DMS79 treated with DMSO at 0.1 percent for 48 hours (cell line): ENCODE data around the gene INSC.

Experiments
- DNase-seq: peaks from one replicate; lab custom pipeline; 2025; lab: John Stamatoyannopoulos, UW

INSC gene

DNA sequence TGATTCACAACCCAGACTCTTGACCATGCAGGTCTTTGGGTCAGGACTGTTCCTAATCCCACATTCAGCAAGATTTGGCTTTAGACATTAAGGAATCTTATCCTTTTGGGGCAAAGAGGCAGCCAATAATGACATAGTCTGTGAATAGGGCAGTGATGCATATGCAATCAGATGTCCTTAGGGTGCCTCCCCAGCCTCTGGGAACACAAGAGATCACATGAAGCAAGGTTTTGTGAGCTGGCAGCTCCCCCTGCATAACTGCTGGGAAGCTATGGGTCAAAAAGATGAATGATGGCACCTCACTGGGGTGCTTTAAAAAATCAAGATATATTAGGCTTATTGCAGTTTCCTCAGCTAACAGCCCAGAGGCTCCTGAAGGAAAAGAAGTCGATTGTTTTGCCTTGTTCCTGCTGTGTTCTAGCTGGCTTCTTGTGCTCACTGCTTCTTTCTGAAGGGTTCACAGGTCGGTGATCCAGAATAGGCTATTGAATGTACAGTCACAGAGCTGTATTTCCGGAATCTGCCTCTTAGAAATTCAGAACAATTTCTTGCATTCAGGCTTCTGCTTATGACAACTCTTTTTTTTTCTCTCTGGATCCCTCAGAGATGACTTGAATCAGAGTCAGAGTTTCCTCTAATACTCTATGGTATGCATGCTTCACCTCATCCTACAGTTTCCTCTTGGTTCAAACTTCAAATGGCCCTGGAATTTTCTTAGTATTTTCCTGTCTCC is 31.7 kb downstream of the INSC start:
- DNase-seq = no peak

DNA sequence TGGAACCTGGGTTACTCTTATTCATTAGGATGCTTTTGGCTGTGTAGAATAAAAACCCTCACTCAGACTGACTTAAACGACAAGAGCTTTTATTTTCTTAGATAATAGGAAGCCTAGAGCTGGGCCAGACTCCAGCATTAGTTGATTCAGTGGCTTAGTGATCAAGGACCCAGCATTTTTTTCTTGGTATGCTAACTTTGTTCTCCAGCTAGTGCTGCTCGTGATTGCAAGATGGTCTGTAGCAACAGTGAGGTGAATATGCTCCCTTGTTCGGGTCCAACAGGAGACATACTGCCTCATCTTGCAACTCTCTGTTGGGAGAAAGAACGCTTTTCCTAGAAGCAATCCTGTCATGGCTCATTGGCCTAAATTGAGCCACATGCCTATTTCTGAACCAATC is 33.4 kb downstream of the INSC start:
- no peak for DNase-seq

DNA sequence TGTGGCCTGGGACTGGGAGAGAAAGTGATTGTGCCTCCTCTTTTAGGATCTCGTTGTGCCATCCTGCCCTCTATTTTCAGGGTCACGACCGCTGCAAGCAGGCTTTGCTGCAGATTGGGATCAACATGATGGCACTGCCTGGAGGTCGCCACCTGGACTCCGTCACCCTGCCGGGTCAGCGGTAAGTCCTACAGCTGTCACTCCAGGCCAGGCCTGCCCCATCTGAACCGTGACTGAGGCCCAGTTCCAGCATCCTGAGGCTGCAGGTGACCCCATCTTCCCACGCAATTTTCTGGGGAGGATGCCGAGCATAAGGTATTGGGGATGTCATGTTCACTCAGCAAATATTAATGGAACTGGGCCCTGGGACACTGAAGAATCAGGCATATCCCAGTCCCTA is 34.3 kb downstream of the INSC start:
- no peak for DNase-seq

DNA sequence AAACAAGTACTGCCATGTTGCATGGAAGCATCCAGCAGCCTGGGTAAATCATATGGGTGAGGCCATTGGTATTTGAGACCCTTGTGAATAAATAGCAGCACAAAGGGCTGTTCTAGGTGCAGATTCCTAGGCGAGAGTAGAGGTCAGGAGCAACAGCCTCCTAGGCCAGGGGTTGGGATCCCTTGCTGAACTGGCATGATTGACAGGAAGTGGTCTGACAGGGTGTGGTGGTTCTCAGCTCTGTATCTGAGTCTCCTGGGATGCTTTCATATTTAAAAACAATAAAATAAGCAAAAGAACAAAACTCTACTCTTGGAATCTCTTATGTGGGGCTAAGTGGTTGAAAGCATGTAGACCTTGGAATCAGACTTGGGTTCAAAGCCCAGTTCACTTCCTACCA is 35.8 kb downstream of the INSC start:
- DNase-seq = no peak

DNA sequence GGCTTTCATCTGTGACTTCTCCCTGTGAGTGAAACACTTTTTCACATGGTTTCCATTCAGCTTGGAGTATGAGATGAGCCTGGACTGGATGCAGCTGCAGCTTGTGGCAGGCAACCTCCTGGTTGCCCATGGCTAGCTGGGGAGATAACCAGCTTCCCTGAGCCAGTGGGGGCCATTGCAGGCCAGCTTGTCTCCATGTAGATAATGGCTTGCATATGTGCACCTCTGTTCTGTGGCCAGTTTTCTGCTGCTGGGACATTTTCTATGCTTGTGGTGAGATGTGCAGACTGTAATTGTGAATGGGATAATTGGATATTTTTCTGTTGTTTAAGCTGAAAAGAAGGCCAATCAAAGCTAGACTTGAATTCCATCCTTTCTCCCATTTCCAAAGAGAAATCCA is 38.5 kb downstream of the INSC start:
- no peak for DNase-seq

DNA sequence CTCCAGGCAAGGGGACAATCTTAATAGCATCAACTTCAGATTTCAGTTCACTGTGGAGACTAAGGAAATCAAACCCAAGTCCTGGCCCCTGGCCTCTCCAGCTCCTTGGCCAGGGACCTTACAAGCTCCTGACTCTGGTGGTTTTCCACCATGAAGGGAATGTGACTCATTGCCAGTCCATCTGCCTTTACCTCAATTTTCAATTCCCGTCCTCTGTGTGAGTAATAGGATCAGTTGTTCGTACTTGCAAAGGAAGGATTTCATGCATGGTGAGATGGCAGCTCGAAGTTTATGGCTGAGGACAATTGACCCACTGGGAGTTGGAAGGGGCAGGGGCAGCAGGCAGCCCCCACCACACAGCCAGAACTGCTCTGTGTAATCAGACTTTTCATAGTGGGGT is 42.5 kb downstream of the INSC start:
- no peak for DNase-seq

DNA sequence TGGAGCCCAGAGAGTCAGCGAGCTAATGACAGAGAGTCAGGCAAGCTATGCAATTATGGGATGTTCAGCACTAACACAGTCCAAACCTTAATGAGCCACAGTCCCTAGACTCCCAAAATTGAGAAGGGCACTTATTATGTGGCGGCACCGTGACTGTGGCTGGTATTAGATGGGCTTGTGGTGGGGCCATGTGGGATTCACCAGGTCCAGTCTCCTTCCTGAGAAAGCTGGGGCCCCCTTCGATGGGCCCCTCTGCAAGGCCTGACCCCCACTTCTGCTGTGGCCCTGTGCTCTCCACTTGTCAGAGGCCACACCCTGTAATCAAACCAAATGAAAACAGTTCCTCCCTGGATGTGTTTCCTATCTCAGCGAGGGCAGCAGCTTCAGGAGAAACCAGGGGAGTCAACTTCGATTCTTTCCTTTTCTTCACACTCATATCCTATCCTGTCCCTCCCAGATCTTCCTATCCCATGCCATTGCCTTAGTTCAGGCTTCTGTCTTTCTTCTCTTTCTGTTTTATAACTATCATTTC is 42.9 kb downstream of the INSC start:
- no peak for DNase-seq

DNA sequence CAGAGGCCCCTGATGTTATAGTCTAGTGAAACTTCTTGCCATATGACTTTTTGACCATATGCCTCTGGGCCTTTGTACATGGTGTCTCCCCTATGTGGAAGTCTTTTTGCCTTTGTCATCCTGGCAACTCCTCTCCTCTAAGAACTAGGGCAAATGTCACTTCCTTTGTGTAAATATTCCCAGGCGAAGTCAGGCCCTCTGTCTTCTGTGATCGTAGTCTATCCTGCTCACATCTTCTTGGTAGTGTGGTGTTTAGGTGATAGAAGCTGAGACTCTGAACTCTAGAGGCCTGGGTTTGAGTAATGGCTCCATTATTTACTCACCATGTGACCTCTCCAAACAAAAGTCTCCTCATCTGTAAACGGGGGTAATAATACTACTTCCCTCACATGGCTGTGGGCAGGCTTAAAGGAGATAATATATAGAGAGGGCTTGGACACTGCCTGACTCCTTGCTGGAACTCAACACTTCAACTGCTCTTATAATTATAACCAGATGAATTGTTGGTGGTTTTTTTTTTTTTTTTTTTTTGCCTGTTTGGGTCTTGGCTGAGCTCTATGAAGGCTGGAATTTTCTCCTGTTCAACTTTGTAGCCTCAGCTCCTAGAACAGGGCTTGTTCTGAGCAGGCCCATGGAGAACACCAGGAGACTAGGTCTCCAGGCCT is 43.8 kb downstream of the INSC start:
- DNase-seq = no peak

DNA sequence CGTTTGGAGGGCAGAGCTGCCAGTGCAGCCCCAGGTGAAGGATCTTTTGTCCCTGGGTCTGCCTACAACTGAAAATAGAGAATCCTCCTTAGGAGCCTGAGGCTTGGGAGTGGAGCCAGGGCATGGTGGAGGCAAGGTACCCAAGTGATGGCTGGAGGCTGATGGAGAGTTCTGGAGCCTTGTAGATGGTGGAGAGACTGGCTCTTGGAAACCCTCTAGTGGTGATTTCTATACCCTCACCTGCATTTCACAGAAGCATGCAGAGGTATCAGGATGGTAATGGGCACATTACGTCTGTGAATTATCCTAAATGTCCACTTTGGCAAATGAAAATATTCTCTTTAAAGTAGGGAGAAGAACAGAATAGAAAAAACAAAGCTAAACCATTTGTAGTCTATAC is 44.4 kb downstream of the INSC start:
- DNase-seq = no peak

DNA sequence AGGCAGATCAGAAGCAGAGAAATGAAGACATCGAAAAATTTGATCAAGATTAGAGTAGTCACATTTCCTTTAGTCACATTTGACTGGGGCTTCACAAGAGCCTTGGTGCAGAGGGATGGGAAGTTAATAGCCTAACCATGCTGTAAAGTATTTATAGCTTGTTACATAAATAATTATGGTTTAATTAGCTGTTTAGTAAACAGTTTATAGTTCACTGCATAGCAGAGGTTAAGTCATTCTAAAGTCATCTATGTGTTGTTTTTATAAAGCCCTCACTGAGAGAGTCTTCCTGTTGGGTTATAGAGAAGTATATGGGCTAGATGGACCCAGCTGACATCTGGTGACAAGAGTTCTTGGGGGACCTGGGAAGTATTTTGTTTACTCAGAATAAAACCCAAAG is 47.1 kb downstream of the INSC start:
- no peak for DNase-seq

DNA sequence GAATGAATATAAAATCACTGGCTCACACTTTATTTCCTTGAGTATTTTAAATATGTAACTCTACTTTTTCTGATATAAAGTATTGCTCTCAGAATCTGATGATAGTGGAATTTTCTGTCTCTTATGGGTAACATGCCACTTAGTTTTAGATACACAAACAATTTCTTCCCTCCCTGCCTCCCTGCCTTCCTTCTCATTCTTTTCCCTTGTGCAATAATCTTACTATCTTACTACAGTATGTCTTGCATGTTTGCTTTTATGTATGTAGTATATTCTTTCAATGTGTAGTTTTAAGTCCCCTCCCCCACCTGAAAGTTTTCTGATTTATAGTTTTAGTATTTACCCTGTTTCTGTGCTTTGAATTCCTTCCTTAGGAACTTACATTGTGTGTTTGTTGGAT is 48.4 kb downstream of the INSC start:
- DNase-seq = no peak

DNA sequence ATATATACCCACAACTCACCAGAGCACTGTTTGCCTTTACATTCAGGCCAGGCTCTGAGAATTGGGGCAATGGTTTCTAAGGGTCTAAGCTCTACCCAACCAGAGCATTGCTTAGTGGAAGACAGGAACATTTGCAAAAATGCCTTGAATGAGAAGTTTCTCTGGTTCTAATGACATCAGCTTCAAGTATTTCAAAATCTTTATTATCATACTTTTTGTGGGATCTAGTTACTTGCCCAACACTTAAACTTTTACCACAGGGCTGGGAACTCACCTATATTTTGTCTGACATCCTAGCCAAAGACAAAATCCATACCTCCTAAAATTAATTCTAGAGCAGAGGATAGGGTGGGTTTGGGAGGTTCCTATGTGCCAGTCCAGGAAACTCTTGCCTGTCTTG is 51.5 kb downstream of the INSC start:
- DNase-seq = no peak

DNA sequence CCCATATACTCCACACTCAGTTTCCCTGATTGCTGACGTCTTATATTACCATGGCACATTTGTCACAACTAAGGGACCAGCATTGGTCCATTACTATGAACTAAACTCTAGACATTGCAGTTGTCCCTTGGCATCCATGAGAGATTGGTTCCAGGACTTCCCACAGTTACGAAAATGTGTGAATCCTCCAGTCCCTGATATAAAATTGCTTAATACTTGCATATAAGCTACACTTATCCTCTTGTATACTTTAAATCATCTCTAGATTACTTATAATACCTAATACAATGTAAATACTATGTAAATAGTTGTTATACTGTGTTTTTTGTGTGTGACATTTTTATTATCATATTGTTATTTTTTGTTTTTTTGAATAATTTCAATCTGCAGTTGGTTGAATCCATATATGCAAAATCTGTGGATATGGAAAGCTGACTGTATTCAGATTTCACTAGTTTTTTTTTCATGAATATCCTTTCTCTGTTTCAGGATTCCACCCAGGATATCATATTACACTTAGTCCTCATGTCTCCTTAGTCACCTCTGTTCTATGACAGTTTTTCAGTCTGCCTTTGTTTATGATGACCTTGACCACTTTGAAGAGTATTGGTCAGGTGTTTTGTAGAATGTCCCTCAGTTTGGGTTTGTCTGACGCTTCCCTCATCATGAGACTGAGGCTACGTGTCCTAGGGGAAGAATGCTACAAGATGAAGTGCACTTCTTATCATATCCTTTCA is 55.3 kb downstream of the INSC start:
- DNase-seq = no peak

DNA sequence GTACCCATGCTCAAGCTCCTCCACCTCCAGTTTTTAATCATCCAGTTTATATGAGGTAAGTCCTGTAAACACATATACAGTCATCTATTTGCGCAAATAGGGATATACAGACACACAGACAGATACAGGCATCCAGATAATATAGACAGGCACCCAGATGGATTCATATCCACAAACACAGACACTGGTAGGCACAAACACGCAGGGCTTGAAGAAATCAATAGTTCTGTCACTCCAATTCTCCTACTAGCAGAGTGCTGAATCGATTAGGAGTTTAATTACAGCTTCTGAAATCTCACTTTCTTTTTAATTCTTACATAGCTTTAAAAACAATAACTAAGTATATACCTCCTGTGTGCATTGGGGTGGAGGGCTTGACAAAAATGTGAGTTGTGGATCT is 56.0 kb downstream of the INSC start:
- DNase-seq = no peak

DNA sequence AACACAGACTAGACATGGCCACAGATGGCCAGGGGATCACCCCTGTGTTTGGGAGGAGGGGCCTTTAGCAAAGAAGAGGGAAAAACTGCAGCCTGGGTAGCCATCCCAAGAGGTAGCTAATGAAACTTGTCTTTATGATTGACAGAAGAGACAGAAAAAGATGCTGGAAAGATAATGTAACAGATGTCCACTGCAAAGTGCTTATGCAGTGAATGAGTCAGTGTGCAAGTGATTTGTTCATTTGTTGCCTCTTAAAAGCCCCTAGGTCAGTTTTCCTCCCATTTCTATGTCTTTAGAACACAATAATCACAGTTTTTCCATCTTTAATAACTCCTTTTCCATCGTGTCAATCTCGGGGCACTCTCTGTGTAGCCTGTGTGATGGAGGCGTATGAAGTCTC is 57.2 kb downstream of the INSC start:
- no peak for DNase-seq

DNA sequence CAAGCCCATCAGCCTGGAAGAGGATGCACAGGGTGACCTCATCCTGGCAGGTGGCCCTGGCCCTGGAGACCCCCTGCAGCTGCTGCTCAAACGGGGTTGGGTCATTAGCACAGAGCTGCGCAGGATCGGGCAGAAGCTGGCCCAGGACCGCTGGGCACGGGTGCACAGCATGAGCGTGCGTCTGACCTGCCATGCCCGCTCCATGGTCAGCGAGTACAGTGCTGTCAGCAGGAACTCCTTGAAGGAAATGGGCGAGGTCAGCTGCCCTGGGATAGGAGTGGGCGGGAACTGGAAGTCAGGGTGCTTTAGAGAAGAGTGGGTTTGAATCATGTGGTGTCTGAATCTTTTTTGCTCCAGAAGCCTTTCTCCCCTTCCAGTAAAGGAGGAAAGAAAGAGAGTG is 61.1 kb downstream of the INSC start:
- DNase-seq = no peak

DNA sequence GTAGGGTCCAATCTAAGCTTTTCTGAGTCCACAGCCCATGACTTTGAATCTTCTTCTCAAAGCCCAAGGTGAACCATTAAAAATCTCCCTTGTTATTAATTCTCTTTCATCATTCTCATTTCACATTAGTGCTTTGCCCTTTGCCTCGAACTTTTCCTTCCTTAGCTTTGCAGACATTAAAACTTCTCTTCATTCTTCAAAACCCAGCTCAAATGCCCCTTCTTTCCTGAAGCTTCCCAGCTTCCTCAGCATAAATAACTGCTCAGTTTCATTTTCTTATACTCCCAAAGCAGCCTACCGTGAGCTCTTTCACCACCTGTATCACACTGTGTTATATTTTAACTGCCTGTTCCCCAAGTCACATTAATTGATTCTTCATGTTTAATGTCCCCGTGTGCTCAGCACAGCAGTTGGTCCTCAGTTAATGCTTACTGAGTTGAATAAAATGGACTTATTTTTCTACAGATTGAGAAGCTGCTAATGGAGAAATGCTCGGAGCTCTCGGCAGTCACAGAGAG is 62.0 kb downstream of the INSC start:
- DNase-seq = no peak

DNA sequence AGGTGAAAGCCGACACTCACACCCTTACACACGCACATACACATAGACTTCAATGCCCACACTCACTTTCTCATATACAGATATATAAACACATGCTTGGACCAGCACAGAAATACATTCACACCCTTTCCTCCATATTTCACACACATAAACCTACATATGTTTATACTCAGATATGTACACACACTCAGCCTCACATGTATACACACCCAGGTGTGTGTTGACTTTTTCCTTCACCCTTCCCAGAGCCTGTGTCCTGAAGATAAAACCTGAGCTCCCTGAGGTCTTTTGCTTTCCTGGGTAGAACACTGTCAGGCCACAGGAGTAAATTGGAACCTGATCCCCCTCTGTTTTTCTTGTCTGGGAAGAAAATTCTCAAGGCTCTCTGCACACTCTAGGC is 62.8 kb downstream of the INSC start:
- no peak for DNase-seq

DNA sequence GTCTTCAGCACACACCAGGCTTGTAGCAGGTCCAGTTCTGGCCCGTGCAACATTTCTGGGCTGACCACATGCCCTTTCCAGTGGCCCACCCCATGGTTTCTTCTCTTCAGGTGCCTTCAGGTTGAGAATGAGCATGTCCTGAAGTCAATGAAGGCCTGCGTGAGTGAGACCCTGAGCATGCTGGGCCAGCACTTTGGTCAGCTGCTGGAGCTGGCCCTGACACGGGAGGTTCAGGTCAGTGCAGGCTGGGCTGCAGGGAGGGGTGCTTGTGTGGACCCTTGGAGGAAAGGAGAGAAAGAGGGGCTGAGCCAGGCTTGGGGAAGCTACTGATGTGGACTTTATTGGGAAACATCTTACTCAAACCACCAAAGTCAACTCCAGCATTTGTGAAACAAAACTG is 63.5 kb downstream of the INSC start:
- DNase-seq = no peak

DNA sequence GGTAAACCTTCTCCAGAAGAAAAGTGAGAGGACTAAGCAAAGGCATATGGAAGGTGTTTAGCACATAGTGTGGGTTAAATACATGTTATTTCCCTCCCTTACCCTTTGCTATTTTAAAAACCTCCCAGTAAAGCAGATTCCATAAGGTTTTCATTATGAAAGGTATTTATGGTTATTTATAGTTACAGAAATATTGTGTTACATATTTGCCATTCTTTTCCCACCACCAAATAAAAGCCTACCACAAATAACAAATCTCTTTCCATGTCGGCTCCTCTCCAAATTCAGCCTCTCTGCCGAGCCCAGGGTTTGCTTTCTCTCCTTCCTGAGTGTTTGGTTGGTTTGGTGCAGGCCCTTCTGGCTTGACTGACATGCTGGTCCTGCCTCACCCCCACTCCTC is 64.4 kb downstream of the INSC start:
- DNase-seq = no peak

DNA sequence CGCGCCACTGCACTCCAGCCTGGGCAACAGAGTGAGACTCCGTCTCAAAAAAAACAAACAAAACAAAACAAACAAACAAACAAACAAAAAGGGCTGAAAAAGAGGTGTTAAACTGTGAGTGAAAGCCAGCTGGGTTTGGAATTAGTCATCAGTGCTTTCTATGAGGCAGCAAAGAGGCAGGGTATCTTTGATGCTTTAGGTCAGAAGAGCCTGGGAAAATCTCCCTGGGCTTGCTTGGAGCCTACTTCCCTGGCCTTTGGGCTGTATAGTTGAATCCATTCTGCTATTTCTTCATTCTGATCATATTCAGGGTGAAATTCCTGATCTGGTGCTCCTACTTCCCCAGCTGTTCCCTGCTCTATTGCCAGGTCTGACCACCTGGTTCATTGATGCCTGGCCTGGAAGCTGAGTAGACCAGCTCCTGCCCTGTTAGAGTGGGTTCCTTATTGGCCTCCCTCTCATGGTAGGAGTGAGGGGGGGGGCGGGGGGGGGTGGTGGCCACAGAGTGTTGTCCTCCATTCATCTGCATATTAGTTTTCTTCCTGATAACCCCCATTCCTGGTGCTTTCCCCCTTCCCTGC is 65.6 kb downstream of the INSC start:
- no peak for DNase-seq

DNA sequence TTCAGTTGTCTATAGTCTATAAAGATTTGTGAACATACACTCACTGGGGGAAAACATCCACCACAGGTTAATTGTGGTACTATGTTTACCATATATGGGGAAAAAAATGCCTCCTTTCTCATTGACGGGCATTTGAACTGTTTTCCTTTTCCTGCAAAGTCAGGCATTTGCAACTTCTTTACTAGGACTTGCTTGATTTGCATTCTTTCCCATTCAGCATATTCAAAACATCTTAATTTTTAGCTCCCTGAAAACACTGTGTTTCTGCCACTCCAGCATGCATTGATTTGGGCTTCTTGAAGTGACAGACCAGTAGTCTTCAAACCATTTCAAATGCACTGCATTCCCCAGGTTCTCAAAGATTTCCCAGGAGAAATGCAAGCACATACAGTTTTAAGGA is 67.6 kb downstream of the INSC start:
- no peak for DNase-seq

DNA sequence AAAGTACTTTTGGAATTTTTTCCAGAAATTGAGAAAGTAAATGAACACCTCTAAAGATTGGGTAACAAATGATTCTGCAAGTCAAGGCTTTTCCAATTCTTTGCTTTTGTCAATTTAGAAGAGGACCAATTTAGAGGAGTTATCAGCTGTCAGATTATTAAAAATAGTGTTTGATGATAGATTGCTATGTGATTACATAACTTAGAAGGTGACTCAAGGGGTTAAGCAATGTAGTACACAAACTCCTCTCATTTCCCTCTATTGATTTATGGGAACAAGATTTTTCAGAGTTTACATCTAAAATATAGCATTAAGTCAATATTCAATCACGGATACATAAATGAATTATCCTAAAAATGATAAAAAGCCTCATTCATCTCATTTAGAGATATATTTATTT is 70.3 kb downstream of the INSC start:
- DNase-seq = no peak
